Measurements from ENCODE around the gene IARS2. TPM values are rescaled to one million over a fixed set of nuclear protein-coding genes. Genes with fewer than 3 reads are reported as not detected.
"Not testable (repeated sequence)": the region's sequence is repeated elsewhere in the genome, so short reads cannot be mapped to it uniquely, and the experiment has no call there.

The IARS2 gene
- 45.5 TPM for total RNA-seq

DNA sequence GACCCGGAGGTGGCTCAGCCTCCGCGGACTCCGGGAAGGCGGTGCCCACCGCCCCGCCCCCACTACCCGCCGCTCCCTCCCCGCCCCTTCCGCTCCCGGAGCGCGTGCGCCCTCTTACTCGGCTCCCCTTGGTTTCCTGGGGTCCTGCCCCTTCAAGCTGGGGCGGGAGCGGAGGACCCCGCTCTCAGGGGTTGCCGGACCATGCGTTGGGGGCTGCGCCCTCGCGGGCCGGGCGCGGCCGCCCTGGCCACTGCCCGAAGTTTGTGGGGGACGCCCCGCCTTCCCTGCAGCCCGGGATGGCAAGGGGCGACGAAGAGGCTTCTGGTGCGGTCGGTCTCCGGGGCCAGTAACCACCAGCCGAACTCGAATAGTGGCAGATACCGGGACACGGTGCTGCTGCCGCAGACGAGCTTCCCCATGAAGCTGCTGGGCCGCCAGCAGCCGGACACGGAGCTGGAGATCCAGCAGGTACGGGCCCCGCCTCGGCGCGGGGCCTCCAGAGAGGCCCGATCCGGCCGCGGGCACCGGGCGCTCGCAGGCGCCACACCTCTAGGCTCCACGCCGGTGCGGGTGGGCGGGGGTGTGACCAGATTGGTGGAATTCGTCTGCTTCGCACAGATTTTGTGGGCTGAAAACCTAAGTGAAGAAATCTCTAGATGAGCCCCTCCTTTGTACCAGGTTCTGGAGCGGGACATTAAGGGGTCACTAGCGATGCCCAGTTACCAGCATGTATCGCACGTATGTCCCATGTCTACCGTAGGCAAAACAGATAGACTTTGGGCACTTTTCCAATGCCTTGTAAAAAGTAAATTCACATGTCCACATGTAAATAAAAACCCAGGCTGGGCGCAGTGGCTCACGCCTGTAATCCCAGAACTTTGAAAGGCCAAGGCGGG lies at the start of gene IARS2:
TSS of gene IARS2 (plus strand) at position 117 of the 896 bp plus-strand sequence. CDS start at position 202, 85 bp downstream.
- peak; percentile 91 for DNase-seq (ENCODE audit: low spot score)
- ATAC-seq: peak; percentile 88

DNA sequence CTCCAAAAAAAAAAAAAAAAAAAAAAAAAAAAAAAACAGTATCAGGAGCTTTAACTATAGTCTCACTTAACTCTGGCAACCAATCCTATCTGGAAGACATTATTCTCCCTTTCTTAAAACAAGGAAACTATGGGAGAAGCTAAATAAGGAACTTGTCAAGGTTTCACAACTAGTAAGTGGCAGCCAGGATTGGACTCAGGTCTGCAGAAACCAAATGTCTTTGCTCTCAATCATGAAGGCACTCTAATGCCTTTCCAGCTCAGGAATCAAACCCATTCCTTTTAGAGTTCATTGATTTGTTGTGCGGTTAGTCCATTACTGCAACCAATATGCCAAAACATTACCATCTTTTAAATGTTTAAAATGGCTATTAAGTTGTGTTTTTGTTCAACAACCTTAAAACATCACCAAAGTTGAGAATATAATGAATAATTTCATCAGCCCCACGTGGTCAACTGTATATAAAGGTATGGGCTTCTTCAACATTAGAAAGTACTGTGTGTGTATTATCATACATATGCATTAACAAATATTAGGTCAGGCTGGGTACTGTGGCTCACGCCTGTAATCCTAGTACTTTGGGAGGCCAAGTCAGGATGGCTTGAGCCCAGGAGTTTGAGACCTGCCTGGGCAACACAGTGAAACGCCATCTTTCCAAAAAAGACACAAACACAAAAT lies 49.1 kb upstream of the IARS2 start:
- no peak for DNase-seq (ENCODE audit: low spot score)
- no peak for ATAC-seq

DNA sequence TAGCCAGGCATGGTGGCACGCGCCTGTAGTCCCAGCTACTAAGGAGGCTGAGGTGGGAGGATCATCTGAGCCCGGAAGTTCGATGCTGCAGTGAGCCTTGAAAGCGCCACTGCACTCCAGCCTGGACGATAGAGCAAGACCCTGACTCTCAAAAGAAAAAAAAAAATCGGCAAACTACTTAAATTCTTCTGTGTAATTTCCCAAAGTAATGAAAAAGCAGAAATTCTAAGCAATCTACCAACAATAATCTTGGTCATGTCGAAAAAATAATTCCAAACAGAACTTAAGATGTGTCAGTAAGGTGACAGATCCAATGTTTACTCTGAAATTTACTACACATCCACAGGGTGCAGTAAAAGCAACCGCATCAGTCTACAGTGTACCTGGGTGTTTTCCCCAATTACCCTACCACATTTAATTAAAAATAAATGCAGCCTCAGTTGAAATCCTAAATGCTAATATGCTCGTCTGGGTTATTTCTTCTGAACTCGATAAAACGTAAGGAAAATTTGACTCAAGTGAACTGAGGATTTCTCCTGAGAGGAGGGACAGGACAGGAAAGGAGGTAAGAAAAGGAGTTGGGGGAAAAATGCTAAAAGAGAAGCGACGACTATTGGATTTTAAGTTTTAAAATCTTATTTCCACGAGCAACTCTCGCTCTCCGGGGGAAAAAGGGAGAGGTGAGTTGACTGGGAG lies 48.4 kb upstream of the IARS2 start:
- ATAC-seq (peak; percentile 33), DNase-seq (ENCODE audit: low spot score) (no peak)

DNA sequence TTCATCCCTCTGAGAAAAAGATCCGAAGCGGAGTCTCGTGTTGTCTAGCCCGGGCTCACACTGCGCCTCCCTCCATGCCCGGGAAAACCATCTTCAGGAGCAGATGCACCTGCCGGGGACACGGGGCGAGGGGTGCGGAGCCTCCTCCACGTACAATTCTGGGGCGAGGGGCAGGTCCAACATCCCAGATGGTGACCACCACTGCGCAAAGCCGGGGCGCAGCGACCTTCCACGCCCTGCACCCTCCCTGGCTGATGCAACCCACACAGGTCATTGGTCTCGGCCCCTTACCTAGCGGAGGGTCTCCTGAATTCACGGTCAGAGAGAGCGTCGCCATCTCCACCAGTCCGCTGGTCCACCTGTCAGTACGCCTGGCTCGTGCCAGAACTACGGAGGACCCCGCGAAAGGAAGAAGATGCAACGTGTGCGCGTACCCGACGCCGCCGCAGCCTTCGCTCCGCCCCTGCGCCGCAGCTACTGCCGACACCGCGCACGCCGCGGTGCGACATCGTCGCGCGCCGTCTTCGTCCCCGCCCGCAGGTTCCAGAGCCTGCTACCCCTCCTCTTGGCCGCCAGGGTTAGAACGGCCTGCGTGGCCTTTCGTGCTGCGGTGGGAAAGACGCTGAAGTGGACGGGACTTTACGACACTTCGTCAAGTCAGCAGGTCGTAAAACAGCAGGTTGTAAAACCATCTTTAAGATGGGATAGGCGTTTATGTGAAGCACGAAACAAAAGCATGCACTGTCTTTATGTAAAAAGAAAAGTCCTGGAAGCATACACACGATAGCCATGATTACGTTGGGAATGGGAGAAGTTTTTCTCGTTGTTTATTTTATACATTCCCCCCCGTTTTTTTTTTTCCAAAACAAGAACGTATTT lies 47.6 kb upstream of the IARS2 start, which contains the start of gene EPRS1:
TSS of gene EPRS1 (minus strand) at position 454 of the 879 bp plus-strand sequence. CDS start at position 337, 117 bp downstream.
- DNase-seq (ENCODE audit: low spot score) (peak; percentile 96), ATAC-seq (peak; percentile 99)

DNA sequence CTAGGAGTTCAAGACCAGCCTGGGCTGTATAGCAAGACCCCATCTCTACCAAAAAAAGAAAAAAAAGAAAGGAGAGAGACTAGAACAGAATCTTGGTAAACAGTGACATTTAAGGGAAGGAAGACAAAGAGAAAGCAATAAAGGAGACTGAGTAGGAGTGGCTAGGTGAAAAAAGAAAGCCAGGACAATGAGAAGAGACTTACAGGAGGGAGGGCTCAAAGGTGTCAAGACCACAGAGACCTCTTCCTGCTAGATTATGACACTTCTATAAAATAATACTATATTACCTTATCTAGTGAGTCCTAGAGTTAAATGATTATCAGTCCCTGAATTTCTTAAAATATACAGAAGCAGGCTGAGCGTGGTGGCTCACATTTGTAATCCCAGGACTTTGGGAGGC lies 37.6 kb upstream of the IARS2 start:
- DNase-seq (ENCODE audit: low spot score): no peak
- ATAC-seq: no peak

DNA sequence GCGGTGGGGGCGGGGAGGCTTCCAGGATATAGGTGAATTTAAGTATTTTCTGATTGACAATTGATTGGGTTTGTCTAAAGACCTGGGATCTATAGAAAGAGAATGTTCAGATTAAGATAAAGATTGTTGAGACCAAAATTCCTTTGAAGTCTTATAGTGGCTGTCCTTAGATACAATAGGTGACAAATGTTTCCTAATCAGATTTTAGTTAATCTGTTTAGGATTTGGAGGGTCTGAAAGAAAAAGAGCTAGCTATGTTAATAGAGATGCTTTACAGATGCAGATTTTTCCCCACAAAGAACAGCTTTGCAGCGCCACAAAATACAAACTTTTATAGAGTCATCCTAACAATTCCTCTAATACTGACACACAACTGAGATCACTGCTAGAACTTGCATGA lies 33.1 kb upstream of the IARS2 start:
- no peak for DNase-seq (ENCODE audit: low spot score)

DNA sequence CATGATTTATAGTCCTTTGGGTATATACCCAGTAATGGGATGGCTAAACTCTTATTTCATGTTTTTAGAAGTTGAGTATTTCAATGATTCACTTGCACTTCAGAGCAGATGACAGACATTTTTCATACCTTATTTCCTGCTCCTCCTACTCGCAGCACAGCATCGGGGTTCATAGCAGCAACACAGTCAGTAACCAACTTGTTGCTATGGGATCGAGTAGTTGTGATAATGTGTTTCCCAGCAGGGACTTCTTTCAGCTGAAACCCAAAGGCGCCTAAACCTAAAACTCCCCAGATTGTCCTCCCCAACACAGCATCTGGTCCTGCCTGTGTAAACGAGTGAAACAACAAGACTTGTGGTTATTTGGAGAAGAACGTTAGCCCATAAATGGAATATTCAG lies 31.3 kb upstream of the IARS2 start:
- no peak for ATAC-seq
- no peak for DNase-seq (ENCODE audit: low spot score)

More for the DNA sequence above, 33.1 kb upstream of the IARS2 start:
- no peak for ATAC-seq

DNA sequence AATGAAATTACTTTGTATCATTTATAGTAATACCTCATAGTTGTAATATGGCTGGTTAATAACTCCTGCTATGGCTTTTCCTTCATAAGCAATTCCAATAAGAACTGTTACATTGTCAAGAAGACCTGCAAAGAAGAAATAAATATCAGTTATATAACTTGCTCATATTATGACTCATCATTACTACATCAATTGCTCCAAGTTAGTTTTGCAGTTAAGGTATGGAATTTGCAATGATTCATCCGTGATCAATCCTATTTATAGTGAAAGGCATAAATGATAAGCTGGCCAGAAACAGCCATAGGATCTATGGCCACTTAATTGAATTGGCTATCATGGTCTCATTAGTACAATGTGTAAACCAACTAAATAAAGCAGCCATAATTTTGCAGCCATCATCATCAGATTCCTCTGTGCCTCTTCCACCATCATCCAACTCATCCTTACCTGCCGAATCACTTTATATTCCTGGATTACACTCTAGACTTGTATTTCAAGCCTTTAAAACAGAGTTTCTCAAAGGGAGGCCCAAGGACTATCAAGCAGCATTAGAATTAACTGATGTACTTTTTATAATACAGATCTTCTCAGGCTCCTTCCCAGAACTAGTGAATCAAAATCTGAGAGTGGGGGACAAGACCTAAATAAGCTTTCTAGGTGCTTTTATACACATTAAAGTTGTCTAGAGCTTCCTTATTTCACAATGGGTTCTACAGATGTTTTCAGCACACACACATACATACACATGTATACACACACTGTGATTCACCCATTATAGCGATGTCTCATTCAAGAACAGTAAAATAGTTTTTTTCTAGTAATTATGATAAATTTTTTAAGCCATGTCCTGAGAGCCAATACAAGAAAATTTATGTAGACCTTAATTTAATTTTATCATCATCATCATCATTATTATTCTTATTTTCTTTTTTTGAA lies 26.4 kb upstream of the IARS2 start:
- DNase-seq (ENCODE audit: low spot score): no peak

DNA sequence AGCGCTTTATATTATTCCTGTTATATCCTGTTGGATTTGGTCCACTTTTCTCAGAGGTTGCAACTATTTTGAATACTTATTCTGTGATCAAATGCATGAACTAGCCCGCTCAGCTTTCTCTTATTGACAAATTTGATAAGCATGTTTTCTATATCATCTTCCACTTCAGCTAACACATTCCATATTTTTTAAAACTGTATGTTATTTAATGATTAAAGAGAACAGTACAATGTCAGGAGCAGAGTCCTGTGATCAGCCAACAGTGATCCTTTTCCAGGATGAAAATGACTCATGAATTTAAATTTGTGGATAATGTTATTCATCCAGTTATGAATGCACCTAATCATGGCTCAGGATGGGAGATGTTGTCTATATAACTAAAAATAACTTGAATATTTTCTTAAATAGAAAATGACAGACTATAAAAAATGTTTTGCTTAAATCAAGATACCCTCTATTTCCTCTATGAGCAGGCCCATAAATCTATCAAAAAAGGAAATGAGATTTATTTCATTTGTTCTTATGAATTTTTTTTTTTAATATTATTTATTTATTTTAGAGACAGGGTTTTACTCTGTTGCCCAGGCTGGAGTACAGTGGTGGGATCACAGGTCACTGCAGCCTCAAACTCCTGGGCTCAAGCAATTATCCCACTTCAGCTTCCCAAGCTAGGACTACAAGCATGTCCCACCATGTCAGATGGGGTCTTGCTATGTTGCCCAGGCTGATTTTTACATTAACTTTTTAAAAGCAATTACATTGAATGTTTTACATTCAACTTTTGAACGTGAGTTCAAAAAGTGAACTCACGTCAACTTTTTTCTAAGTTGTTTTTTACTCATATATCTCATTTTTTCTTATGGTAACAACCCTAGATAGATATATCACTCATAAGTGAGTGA lies 16.8 kb upstream of the IARS2 start:
- no peak for ATAC-seq

More for the DNA sequence above, 26.4 kb upstream of the IARS2 start:
- ATAC-seq: no peak

DNA sequence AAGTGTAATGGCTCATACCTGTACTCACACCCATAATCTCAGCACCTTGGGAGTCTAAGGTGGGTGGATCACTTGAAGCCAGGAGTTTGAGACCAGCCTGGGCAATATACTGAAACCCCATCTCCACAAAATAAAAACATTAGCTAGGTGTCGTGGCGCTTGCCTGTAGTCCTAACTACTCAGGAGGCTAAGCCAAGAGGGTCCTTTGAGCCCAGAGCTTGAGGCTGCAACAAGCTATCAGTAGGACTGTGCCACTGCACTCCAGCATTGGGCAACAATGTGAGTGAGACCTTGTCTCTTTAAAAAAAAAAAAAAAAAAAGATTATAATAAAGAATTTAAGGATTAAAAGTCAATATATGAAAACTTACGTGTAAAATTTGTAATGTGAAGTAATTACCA lies 16.0 kb upstream of the IARS2 start:
- ATAC-seq (no peak), DNase-seq (ENCODE audit: low spot score) (no peak)

More for the DNA sequence above, 16.8 kb upstream of the IARS2 start:
- DNase-seq (ENCODE audit: low spot score): no peak

DNA sequence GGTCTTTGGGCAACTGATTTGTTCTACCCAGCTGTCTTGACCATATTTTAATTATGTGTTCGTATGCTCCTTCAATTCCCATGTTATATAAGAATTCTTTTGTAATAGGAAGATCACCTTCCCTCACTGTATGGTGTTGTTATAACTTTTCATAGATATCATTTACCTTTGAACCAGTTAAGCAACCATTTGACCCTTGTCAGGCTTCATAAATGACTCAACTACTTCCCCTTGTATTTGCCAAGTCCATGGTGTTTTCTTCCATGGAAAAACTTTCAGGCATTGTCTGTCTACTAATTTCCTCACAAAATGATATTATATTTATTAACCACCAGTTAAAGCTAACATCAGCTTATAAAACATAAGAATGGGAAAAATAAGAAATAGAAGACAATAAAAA lies 9.5 kb upstream of the IARS2 start:
- ATAC-seq (peak; percentile 55), DNase-seq (ENCODE audit: low spot score) (no peak)

DNA sequence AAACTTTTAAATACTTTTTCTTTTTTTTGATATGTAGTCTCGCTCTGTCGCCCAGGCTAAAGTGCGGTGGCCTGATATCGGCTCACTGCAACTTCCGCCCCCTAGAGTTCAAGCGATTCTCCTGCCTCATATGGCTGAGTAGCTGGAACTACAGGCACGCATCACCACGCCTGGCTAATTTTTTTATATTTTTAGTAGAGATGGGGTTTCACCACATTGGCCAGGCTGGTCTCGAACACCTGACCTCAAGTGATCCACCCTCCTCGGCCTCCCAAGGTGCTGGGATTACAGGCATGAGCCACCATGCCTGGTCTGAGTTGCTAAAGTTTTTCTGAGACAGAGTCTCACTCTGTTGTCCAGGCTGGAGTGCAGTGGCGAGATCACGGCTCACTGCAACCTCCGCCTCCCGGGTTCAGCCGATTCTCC lies 7.7 kb upstream of the IARS2 start:
- not testable (repeated sequence) for ATAC-seq; DNase-seq (ENCODE audit: low spot score)

DNA sequence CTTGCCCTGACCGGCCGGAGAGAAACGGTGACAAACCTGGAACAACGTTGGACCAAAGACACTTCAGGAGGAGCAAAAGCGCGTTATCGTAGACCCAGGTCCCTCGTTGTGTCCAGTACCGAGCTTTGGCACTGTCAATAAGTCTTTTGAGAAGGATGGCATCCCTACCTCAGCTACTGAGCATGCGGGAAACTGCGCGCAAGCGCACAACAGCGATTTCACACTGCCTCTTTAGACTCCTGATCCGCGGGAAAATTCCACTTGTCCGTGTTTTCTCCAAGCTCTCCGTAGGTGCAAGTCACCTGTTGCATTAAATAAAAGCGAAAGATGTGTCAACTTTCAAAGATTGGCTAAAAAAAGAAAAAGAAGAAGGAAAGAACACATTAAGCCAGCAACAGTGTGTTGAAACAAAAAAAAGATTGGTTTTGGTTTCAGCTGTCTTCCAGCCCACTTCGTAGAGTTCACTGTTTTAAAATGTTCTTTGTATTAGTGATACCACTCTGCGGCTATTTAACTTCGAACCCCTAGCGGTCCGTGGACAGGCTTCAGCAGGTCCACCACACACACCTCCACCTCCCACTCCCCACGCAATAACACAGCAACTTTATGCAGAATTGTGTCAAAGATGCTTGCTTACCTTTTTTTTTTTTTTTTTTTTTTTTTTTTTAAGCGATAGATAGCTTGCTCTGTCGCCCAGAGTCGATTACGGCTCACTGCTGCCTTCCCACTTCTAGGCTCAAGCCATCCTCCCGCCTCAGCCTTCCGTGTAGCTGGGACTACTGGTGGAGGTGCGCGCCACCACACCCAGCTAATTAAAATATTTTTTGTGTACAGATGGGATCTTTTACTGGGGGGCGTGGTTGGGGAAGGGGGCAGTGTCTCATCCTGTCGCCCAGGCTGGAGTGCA lies 4.0 kb upstream of the IARS2 start, which contains the start of gene BPNT1:
TSS of gene BPNT1 (minus strand) at position 139 of the 907 bp plus-strand sequence. CDS start 9,942 bp downstream, outside the sequence.
- ATAC-seq (peak; percentile 77), DNase-seq (ENCODE audit: low spot score) (peak; percentile 98)

DNA sequence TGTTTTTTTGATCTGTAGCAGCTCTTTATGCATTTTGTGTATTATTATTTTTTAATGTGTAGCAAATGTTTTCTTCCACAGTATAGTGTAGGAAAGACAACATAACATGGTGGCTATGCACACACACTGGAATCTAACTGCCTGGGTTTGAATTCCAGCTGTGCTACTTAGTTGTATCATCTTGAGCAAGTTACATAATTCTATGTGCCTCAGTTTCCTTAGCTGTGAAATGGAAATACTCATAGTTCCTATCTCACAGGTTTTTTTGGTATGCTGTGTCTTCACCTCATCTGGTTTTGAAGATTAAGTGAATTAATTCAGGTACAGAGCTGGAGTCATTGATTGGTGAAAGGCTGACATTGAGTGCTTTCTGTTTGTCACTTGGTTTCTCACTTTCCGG lies 1.2 kb upstream of the IARS2 start:
- ATAC-seq (no peak), DNase-seq (ENCODE audit: low spot score) (no peak)

DNA sequence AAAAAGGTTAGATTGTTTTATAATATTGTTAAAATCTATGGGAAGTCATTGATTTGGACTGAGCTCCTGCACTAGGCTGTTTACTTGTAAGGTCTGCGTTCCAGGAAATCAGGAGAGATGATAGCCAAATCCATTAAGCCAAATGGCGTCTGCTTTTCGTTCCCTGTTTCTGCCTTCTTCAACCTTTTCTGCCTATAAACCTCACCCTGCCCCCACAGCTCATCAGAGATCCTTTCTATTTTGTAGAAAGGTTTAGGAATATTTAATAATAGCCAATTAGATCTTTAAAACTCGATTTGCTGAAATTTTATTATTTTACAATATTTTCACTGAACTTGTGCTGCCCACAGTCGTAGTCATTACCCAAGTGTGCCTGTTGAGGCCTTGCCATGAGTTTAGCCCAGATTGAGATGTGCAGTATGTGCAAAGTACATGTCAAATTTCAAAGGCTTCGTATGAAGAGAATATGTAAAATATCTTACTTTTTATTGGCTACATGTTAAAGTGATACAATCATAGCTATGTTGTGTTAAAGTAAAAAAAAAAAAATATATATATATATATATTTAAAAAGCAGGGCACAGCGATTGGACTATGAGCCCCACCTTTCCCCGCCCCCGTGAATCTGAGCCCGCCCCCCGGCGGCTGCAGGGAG lies 444 bp upstream of the IARS2 start:
- ATAC-seq: no peak
- no peak for DNase-seq (ENCODE audit: low spot score)

DNA sequence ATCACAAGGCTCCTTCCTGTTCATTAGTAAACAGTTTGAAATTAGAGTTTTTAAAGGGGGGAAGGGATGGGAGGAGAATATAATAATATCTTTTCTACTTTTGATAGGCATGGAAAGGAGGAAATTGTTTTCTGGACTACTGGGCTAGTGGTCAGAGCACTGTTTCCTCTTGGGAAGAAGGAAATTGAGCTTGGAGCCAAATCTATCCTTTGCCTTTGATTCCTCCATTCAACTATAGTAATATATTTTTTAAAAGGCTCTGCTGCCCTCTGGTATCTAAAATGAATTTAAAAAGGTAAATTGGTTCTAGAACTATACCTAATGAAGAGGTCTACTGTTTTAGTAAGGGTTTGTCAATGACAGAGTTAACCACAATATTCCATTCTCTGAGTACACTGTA lies 5.9 kb downstream of the IARS2 start:
- ATAC-seq (no peak), DNase-seq (ENCODE audit: low spot score) (no peak)

Measured in left lobe of liver (tissue), 2 donors.